Gastrocnemius medialis (tissue), 4 donors: ENCODE measurements around the gene NOL12. TPM values are rescaled to one million over a fixed set of nuclear protein-coding genes. Genes with fewer than 3 reads are reported as not detected.

Experiments
- ATAC-seq, 2 donors: fragments of 150-250 bp; one replicate each; pipeline ENCODE4 v1.9.1; 2016
- DNase-seq, 2 donors: peaks; one replicate each; pipeline ENCODE4 v3.0.0-alpha.2; 2019
- H3K27ac ChIP-seq, 4 donors: fragments of 200-600 bp; sonication (generic); 1 replicate in 1 of 4; 2 replicates in 3 of 4; pipeline ENCODE4 v1.5.1; 2016 to 2018; ENCODE audit warnings: mild to moderate bottlenecking in 2 of 4, moderate library complexity in 1 of 4
- H3K27me3 ChIP-seq, 3 donors: fragments of 200-600 bp; sonication (generic) in 2 of 3; 1 replicate in 1 of 3; 2 replicates in 2 of 3; pipeline versions ENCODE4 v1.5.1 to v1.6.0; 2016 to 2019; ENCODE audit warnings: mild to moderate bottlenecking in 1 of 3, moderate library complexity in 1 of 3
- H3K36me3 ChIP-seq, 2 donors: fragments of 200-600 bp; sonication (generic) in 1 of 2; one replicate each; pipeline ENCODE4 v1.5.1; 2017 to 2018
- H3K4me1 ChIP-seq, 2 donors: fragments of 200-600 bp; sonication (generic) in 1 of 2; one replicate each; pipeline ENCODE4 v1.5.1; 2016 to 2017; ENCODE audit warnings: mild to moderate bottlenecking in 2 of 2
- H3K4me3 ChIP-seq, 4 donors: fragments of 200-600 bp; sonication (generic) in 3 of 4; 1 replicate in 1 of 4; 2 replicates in 3 of 4; pipeline ENCODE4 v1.5.1; 2016 to 2019; ENCODE audit warnings: mild to moderate bottlenecking in 2 of 4
- H3K9me3 ChIP-seq, 3 donors: fragments of 200-600 bp; sonication (generic) in 2 of 3; 1 replicate in 1 of 3; 2 replicates in 2 of 3; pipeline ENCODE4 v1.5.1; 2016 to 2019
- POLR2A ChIP-seq, 2 donors: fragments of 450-650 bp; IDR thresholded peaks; one replicate each; pipeline ENCODE4 v1.6.1; 2017; ENCODE audit warnings: antibody characterized with exemption in 2 of 2, mild to moderate bottlenecking in 2 of 2, moderate library complexity in 2 of 2
- in situ Hi-C, 4 donors: fragments of 200-750 bp; cut with MboI; loops; one replicate each; pipeline versions ENCODE4 v1.15.0 to v1.8.0; 2017; ENCODE audit warnings: low sequenced_read_pairs in 4 of 4
- intact Hi-C: fragments of 100-400 bp; cut with DNase I; formaldehyde crosslinking; loops from one replicate; pipeline ENCODE4 v1.15.1; 2023; ENCODE audit warnings: low total_unique reads
- total RNA-seq, 4 donors: library from RNA; depleted of rRNA; stranded (reverse); fragments of >200 nt; gene quantifications; one replicate each; pipeline versions ENCODE4 v1.1.0 to v1.2.3, GENCODE V29; 2016
- TF ChIP-seq, protein P1 (sequence below), 5 experiments: fragments of 450-650 bp in 3 of 5; fragments of 200-600 bp in 2 of 5; sonication (generic) in 2 of 5; IDR thresholded peaks in 4 of 5; conservative IDR thresholded peaks in 1 of 5; 1 replicate in 4 of 5; 2 replicates in 1 of 5; pipeline ENCODE4 v1.5.1; 2016 to 2019; ENCODE audit warnings: antibody characterized with exemption in 5 of 5, mild to moderate bottlenecking in 3 of 5, moderate library complexity in 3 of 5

Gene NOL12
- total RNA-seq, 4 donors from 2014 or later, result 10.0 to 21.7 (median 16.6) TPM

DNA sequence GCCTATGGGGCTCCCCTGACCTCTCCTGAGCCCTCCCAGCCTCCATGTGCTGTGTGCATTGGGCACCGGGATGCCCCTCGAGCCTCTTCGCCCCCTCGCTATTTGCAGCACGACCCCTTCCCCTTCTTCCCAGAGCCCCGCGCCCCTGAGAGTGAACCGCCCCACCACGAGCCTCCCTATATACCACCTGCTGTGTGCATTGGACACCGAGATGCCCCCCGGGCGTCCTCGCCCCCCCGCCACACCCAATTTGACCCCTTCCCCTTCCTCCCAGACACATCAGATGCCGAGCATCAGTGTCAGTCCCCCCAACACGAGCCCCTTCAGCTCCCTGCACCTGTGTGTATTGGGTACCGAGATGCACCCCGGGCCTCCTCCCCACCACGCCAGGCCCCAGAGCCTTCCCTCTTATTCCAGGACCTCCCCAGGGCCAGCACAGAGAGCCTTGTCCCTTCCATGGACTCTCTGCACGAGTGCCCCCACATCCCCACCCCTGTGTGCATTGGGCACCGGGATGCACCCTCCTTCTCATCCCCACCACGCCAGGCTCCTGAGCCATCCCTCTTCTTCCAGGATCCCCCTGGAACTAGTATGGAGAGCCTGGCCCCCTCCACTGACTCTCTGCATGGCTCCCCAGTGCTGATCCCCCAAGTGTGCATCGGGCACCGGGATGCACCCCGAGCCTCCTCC is 39.6 kb downstream of the NOL12 start:
- intact Hi-C loops, result no loop called here
- no peak for ATAC-seq
- no peak for DNase-seq
- Histone ChIP-seq H3K9me3 (no peaks in the 10 kb centered on the region), H3K36me3 (no peaks in the 10 kb centered on the region), H3K27me3 (no peaks in the 10 kb centered on the region), H3K27ac (no peak overlapping the region), H3K4me1 (peaks cover 9 to 12% of the 10 kb centered on the region in 2 donors), H3K4me3 (no peak overlapping the region)
- TF ChIP-seq, protein P1, sequence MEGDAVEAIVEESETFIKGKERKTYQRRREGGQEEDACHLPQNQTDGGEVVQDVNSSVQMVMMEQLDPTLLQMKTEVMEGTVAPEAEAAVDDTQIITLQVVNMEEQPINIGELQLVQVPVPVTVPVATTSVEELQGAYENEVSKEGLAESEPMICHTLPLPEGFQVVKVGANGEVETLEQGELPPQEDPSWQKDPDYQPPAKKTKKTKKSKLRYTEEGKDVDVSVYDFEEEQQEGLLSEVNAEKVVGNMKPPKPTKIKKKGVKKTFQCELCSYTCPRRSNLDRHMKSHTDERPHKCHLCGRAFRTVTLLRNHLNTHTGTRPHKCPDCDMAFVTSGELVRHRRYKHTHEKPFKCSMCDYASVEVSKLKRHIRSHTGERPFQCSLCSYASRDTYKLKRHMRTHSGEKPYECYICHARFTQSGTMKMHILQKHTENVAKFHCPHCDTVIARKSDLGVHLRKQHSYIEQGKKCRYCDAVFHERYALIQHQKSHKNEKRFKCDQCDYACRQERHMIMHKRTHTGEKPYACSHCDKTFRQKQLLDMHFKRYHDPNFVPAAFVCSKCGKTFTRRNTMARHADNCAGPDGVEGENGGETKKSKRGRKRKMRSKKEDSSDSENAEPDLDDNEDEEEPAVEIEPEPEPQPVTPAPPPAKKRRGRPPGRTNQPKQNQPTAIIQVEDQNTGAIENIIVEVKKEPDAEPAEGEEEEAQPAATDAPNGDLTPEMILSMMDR (IDR thresholded peaks at IDR 0.05 in 4 of 5, conservative IDR thresholded peaks at IDR 0.05 in 1 of 5), result no peak
- no peak for TF ChIP-seq POLR2A (IDR thresholded peaks at IDR 0.05)
- in situ Hi-C loops, result no loop called here

DNA sequence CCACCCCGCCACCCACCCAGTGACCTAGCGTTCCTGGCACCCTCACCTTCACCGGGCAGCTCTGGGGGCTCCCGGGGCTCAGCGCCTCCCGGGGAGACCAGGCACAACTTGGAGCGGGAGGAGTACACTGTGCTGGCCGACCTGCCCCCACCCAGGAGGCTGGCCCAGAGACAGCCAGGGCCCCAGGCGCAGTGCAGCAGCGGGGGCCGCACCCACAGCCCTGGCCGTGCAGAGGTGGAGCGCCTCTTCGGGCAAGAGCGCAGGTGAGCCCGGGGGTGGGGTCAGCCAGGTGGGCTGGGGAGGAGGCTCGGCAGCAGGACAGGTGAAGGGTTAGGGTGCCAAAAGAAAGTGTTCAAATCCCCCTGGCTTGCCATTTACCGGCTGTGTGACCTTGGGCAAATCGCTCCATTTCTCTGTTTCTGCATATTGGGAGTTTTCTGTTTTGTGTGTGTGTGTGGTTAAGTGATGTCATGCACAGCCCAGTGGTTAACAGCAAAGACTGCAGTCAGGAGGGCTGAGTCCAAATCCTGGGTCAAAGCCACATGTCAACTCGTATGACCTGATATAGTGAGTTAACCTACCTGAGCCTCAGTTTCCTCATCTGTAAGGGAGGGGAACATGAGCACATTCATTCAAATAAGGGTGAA is 40.2 kb downstream of the NOL12 start:
- Histone ChIP-seq H3K4me1 (peaks cover 9 to 12% of the 10 kb centered on the region in 2 donors), H3K27me3 (no peaks in the 10 kb centered on the region), H3K4me3 (no peak overlapping the region), H3K9me3 (no peaks in the 10 kb centered on the region), H3K27ac (no peak overlapping the region), H3K36me3 (no peaks in the 10 kb centered on the region)
- in situ Hi-C loops (no loop called here), intact Hi-C loops (no loop called here)
- ATAC-seq (no peak), DNase-seq (no peak)
- no peak for TF ChIP-seq POLR2A (IDR thresholded peaks at IDR 0.05)
- TF ChIP-seq, protein P1 (IDR thresholded peaks at IDR 0.05 in 4 of 5, conservative IDR thresholded peaks at IDR 0.05 in 1 of 5), result no peak

DNA sequence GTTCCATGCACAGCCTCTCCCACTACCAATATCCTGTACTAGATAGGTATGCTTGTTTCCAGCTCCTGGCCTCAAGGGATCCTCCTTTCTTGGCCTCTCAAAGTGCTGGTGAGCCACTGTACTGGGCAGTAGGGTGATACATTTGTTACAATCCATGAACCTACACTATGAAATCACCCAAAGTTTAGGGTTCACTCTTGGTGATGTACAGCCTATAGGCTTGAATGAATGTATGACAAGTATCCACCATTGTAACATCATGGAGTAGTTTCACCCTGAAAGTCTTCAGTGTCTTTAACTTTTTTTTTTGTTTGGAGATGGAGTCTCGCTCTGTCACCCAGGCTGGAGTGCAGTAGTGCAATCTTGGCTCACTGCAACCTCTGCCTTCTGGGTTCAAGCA is 42.5 kb downstream of the NOL12 start:
- Histone ChIP-seq H3K4me3 (no peak overlapping the region), H3K36me3 (no peaks in the 10 kb centered on the region), H3K27me3 (no peaks in the 10 kb centered on the region), H3K4me1 (peaks cover 9 to 12% of the 10 kb centered on the region in 2 donors), H3K9me3 (no peaks in the 10 kb centered on the region), H3K27ac (no peak overlapping the region)
- in situ Hi-C loops, result no loop called here
- intact Hi-C loops, result no loop called here
- TF ChIP-seq POLR2A (IDR thresholded peaks at IDR 0.05), result no peak
- TF ChIP-seq, protein P1 (IDR thresholded peaks at IDR 0.05 in 4 of 5, conservative IDR thresholded peaks at IDR 0.05 in 1 of 5), result no peak
- DNase-seq, result no peak
- no peak for ATAC-seq

DNA sequence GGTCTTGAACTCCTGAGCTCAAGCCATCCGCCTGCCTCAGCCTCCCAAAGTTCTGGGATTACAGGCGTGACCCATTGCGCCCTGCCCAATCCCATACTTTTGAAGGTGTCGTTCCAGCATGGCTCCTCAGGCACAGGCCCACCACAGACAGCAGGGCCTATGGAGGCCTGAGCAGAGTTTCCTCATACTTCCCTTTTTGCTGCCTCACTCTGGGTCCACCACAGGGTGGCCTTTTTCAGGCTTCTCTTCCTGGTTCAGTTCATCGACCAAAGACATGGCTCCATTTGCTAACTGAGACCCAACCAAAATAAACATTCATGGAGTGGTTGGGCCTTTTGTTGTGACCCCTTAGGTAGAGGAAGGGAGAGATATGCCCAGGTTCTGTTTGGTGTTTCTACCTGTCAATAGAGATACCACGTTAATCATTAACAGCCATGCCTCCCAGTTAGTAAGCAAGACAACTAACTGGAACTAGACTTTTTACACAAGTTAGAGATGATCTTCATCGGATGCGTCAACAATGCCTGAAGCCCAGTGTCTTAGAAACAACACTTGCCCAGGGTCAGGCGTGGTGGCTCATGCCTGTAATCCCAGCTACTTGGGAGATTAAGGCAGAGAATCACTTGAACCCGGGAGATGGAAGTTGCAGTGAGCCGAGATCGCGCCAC is 45.8 kb downstream of the NOL12 start:
- intact Hi-C loops (no loop called here), in situ Hi-C loops (no loop called here)
- no peak overlapping the region for H3K4me3 ChIP-seq
- peaks cover 9 to 12% of the 10 kb centered on the region in 2 donors for H3K4me1 ChIP-seq
- H3K36me3 ChIP-seq, result no peaks in the 10 kb centered on the region
- H3K27me3 ChIP-seq, result no peaks in the 10 kb centered on the region
- no peaks in the 10 kb centered on the region for H3K9me3 ChIP-seq
- TF ChIP-seq POLR2A (IDR thresholded peaks at IDR 0.05), result no peak
- TF ChIP-seq, protein P1 (IDR thresholded peaks at IDR 0.05 in 4 of 5, conservative IDR thresholded peaks at IDR 0.05 in 1 of 5), result no peak
- ATAC-seq (no peak), DNase-seq (no peak)
- no peak overlapping the region for H3K27ac ChIP-seq
